MV-4-11 (cell line): ENCODE results near the gene PPIL1.

Source experiments
- DNase-seq: peaks from one replicate; lab custom pipeline; 2025; lab: John Stamatoyannopoulos, UW

PPIL1 gene

GRCh38 chr6:36834576-36835341 lies 39.8 kb downstream of the PPIL1 start:
- DNase-seq, result no peak

- no peak for DNase-seq
Observed at GRCh38 chr6:36833182-36833789, 41.3 kb downstream of the PPIL1 start.

GRCh38 chr6:36832313-36832712 lies 42.3 kb downstream of the PPIL1 start:
- DNase-seq, result no peak

GRCh38 chr6:36830577-36830976 lies 44.0 kb downstream of the PPIL1 start:
- DNase-seq, result no peak

- DNase-seq, result no peak
Observed at GRCh38 chr6:36829919-36830544, 44.6 kb downstream of the PPIL1 start.

- peak; percentile 92 for DNase-seq
Observed at GRCh38 chr6:36827261-36828079, 47.1 kb downstream of the PPIL1 start.

GRCh38 chr6:36826520-36827227 lies 47.9 kb downstream of the PPIL1 start:
- DNase-seq, result no peak

- DNase-seq, result no peak
Observed at GRCh38 chr6:36825994-36826393, 48.6 kb downstream of the PPIL1 start.

GRCh38 chr6:36825452-36825851 lies 49.2 kb downstream of the PPIL1 start:
- DNase-seq, result no peak

- DNase-seq, result no peak
Observed at GRCh38 chr6:36824253-36824652, 50.4 kb downstream of the PPIL1 start.

- no peak for DNase-seq
Observed at GRCh38 chr6:36823421-36824096, 51.0 kb downstream of the PPIL1 start.

GRCh38 chr6:36822506-36823269 lies 51.9 kb downstream of the PPIL1 start:
- no peak for DNase-seq

GRCh38 chr6:36821581-36822335 lies 52.8 kb downstream of the PPIL1 start:
- no peak for DNase-seq

- peak; percentile 45 for DNase-seq
Observed at GRCh38 chr6:36820700-36821580, 53.7 kb downstream of the PPIL1 start.

GRCh38 chr6:36818756-36819155 lies 55.8 kb downstream of the PPIL1 start:
- no peak for DNase-seq

GRCh38 chr6:36817847-36818246 lies 56.8 kb downstream of the PPIL1 start:
- DNase-seq, result no peak

- DNase-seq, result no peak
Observed at GRCh38 chr6:36817176-36817817, 57.3 kb downstream of the PPIL1 start.
